Esophagus (tissue), 2 donors: Measurements from ENCODE around the gene NECAB3. TPM values are rescaled to one million over a fixed set of nuclear protein-coding genes. Genes with fewer than 3 reads are reported as not detected.
"Not testable (repeated sequence)": the region's sequence is repeated elsewhere in the genome, so short reads cannot be mapped to it uniquely, and the experiment has no call there.

Source experiments
- H3K27ac ChIP-seq, 2 donors: one replicate each; pipeline ENCODE4 v1.5.1; 2013; ENCODE audit warnings: low read depth in 2 of 2, mild to moderate bottlenecking in 2 of 2, inconsistent platforms in 1 of 2, low read length in 1 of 2, moderate library complexity in 1 of 2
- H3K27me3 ChIP-seq, 2 donors: one replicate each; pipeline ENCODE4 v1.6.1; 2013; ENCODE audit warnings: low read length in 2 of 2, control low read depth in 1 of 2, mild to moderate bottlenecking in 1 of 2; ENCODE audit not compliant: insufficient read depth in 2 of 2, control insufficient read depth in 1 of 2
- H3K36me3 ChIP-seq, 2 donors: one replicate each; pipeline ENCODE4 v1.6.1; 2013; ENCODE audit warnings: low read length in 1 of 2; ENCODE audit not compliant: control insufficient read depth in 2 of 2, insufficient read depth in 2 of 2
- H3K4me1 ChIP-seq, 2 donors: one replicate each; pipeline ENCODE4 v1.6.1; 2013; ENCODE audit warnings: low read length in 1 of 2; ENCODE audit not compliant: control insufficient read depth in 2 of 2, insufficient read depth in 2 of 2
- H3K4me3 ChIP-seq, 2 donors: one replicate each; pipeline ENCODE4 v1.5.1; 2013; ENCODE audit warnings: low read length in 2 of 2, mild to moderate bottlenecking in 2 of 2, low read depth in 1 of 2, moderate library complexity in 1 of 2
- H3K9me3 ChIP-seq, 2 donors: one replicate each; pipeline ENCODE4 v1.6.1; 2013; ENCODE audit warnings: mild to moderate bottlenecking in 2 of 2, low read depth in 1 of 2, low read length in 1 of 2, moderate library complexity in 1 of 2; ENCODE audit not compliant: control insufficient read depth in 2 of 2, insufficient read depth in 1 of 2
- WGBS, 2 donors: extraction: QIAGEN DNeasy Blood & Tissue Kit; methylation state at CpG; one replicate each; pipeline ENCODE4 v1.1.7; 2013; 5-methylcytosine and 5-hydroxymethylcytosine counted together
- polyA plus RNA-seq, 2 donors: library from polyadenylated mRNA; stranded (reverse); fragments of 200-250 nt; gene quantifications; one replicate each; pipeline ENCODE4 v1.2.3, GENCODE V29; 2013
- donor health status: healthy with polysubstance abuse.
- donor health status: Bipolar disorder and iron deficiency.

Gene NECAB3
- polyA plus RNA-seq, 2 donors: 13.5 to 18.4 TPM

GRCh38 chr20:33644313-33645071, 29.7 kb downstream of the NECAB3 start:
- Histone ChIP-seq H3K36me3 (peaks cover 6 to 17% of the 10 kb centered on the region in 2 donors), H3K4me3 (no peak overlapping the region), H3K4me1 (peaks cover 10 to 18% of the 10 kb centered on the region in 2 donors), H3K27me3 (no peaks in the 10 kb centered on the region), H3K27ac (no peak overlapping the region), H3K9me3 (no peaks in the 10 kb centered on the region)
- WGBS, 2 donors: 92 to 94% methylated on average over 28 of the region's 28 CpGs

- no peaks in the 10 kb centered on the region for H3K4me1 ChIP-seq
- H3K9me3 ChIP-seq: no peaks in the 10 kb centered on the region
- no peak overlapping the region for H3K27ac ChIP-seq
- H3K36me3 ChIP-seq: peaks cover 6 to 26% of the 10 kb centered on the region in 2 donors
- H3K4me3 ChIP-seq: no peak overlapping the region
- no peaks in the 10 kb centered on the region for H3K27me3 ChIP-seq
- 80 to 83% methylated on average over 13 of the region's 13 CpGs for WGBS, 2 donors
These were observed 33.9 kb downstream of the NECAB3 start for GRCh38 chr20:33640287-33640686.

- 94 to 95% methylated on average over 1 of the region's 1 CpG for WGBS, 2 donors
- Histone ChIP-seq H3K9me3 (no peaks in the 10 kb centered on the region), H3K4me1 (no peaks in the 10 kb centered on the region), H3K36me3 (peaks cover 6 to 15% of the 10 kb centered on the region in 2 donors), H3K27ac (no peak overlapping the region), H3K27me3 (no peaks in the 10 kb centered on the region), H3K4me3 (no peak overlapping the region)
These were observed 37.5 kb downstream of the NECAB3 start for GRCh38 chr20:33636776-33637175.

- Histone ChIP-seq H3K9me3 (no peaks in the 10 kb centered on the region), H3K27ac (no peak overlapping the region), H3K4me1 (no peaks in the 10 kb centered on the region), H3K4me3 (no peak overlapping the region), H3K27me3 (no peaks in the 10 kb centered on the region), H3K36me3 (peaks cover 6 to 16% of the 10 kb centered on the region in 2 donors)
- WGBS, 2 donors: 96 to 99% methylated on average over 3 of the region's 3 CpGs
These were observed 38.9 kb downstream of the NECAB3 start for GRCh38 chr20:33635341-33635740.

DNA sequence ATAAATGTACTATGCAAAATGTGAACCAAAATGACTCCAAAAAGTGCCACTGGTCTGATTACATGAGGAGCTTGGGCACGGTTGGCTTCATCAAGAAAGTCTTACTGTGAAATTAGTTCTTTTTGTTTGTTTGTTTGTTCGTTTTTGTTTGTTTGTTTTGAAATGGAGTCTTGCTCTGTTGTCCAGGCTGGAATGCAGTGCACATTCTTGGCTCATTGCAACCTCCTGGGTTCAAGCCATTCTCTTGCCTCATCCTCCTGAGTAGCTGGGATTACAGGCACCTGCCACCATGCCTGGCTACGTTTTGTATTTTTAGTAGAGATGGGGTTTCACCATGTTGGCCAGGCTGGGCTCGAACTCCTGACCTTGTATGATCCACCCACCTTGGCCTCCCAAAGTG, 42.3 kb downstream of the NECAB3 start:
- not testable (repeated sequence) for H3K4me1 ChIP-seq, H3K27ac ChIP-seq, H3K9me3 ChIP-seq, H3K27me3 ChIP-seq, H3K4me3 ChIP-seq
- 86 to 88% methylated on average over 4 of the region's 4 CpGs for WGBS, 2 donors
- peaks cover 8 to 19% of the 10 kb centered on the region in 2 donors for H3K36me3 ChIP-seq

DNA sequence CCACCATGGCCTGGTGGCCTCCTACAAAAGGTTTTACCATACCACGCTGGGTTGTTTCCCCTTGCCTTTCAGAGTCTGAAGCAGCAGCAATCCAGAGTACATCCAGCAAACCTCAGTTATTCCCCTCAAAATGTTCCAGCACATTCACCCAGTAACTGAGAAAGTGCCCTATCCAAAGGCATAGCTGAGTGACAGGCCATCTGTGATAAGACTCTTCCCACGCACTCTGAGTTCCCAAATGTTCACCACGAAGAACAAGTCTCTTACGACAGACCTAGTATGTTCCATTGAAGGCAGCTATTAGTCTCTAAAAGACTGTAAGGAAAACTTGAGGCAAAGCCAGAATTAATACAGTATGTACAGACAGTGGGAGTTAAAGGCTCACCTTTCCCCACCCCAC, 43.7 kb downstream of the NECAB3 start:
- Histone ChIP-seq H3K36me3 (peaks cover 8 to 14% of the 10 kb centered on the region in 2 donors), H3K27me3 (no peaks in the 10 kb centered on the region), H3K4me3 (no peak overlapping the region), H3K9me3 (no peaks in the 10 kb centered on the region), H3K27ac (no peak overlapping the region), H3K4me1 (no peaks in the 10 kb centered on the region)
- WGBS, 2 donors: 91 to 95% methylated on average over 4 of the region's 4 CpGs

DNA sequence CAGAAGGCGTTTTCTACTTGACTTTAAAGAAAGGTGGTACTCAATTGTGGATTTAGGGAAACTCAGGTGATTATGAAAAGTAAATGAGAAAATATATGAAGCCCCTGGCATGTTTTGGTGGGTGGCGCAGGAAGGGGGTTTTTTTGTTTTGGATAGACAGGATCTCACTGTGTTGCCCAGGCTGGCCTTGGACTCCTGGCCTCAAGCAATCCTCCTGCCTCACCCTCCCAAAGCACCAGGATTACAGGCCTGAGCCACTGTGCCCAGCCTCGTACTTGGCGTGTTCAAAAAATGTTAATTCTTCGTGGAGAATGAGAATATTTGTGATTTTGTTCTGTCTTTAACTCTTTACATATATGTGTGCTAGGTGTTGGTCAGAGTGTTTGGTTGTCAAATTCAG, 44.2 kb downstream of the NECAB3 start:
- Histone ChIP-seq H3K27me3 (no peaks in the 10 kb centered on the region), H3K4me1 (no peaks in the 10 kb centered on the region), H3K27ac (no peak overlapping the region), H3K4me3 (no peak overlapping the region), H3K36me3 (peaks cover 8 to 18% of the 10 kb centered on the region in 2 donors), H3K9me3 (no peaks in the 10 kb centered on the region)
- 89 to 92% methylated on average over 5 of the region's 5 CpGs for WGBS, 2 donors

- WGBS, 2 donors: 96% methylated on average over 10 of the region's 10 CpGs
- H3K27me3 ChIP-seq: no peaks in the 10 kb centered on the region
- no peaks in the 10 kb centered on the region for H3K9me3 ChIP-seq
- H3K36me3 ChIP-seq: peaks cover 8 to 22% of the 10 kb centered on the region in 2 donors
- H3K4me1 ChIP-seq: no peaks in the 10 kb centered on the region
- H3K27ac ChIP-seq: no peak overlapping the region
- no peak overlapping the region for H3K4me3 ChIP-seq
These were observed 44.7 kb downstream of the NECAB3 start for GRCh38 chr20:33629533-33629932.

DNA sequence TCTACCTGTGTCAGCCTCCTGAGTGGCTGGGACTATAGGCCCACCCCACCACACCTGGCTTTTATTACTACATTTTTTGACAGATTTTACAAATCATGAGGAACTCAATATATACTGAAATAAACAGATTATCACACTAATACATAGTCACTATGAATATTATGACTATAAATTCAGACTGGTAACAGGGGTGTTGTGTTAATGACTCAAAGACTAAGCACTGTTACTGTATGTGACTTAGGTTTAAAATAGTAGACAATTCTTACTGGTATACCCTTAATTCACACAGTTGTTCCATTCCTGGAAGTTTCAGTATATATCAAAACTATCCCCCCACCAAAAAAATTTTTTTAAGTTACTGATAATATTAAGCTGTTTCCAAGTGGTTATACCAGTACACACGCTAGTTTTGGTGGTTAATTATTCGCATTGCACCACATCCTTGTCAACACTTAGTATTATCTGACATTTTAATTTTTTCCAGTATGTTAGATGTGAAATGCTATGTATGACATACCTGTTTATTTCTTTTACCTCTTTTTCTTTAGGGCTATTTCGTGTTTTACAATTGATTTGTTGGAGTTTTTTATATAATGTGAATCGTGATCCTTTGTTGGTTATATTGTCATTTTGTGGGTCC, 46.5 kb downstream of the NECAB3 start:
- Histone ChIP-seq H3K4me1 (peaks cover 0 to 4% of the 10 kb centered on the region in 2 donors), H3K27ac (no peak overlapping the region), H3K9me3 (no peaks in the 10 kb centered on the region), H3K27me3 (no peaks in the 10 kb centered on the region), H3K4me3 (no peak overlapping the region), H3K36me3 (peaks cover 12 to 30% of the 10 kb centered on the region in 2 donors)
- WGBS, 2 donors: 96 to 97% methylated on average over 4 of the region's 4 CpGs

DNA sequence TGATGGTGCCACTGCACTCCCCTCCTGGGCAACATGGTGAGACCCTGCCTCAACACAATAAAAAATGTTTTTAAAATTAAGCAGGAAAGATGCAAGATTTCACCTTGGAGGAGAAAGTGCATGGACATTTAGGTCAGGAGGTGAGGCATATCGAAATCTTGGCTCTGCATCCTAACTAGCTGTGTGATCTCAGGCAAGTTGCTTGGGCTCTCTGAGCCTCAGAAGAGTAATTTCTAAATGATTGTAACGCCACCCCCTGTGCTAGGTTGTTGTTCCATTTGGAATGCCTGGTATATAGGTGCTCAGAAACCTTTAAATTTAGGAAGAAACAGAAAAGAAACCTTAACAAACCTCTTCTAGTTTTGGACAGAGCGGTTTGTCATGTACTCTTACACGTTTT, 48.0 kb downstream of the NECAB3 start:
- H3K36me3 ChIP-seq: peaks cover 12 to 30% of the 10 kb centered on the region in 2 donors
- H3K27ac ChIP-seq: no peak overlapping the region
- 95 to 98% methylated on average over 4 of the region's 4 CpGs for WGBS, 2 donors
- peaks cover 0 to 4% of the 10 kb centered on the region in 2 donors for H3K4me1 ChIP-seq
- H3K4me3 ChIP-seq: no peak overlapping the region
- H3K9me3 ChIP-seq: no peaks in the 10 kb centered on the region
- H3K27me3 ChIP-seq: no peaks in the 10 kb centered on the region
